Tibial artery (tissue), 4 donors: ENCODE results near the gene COA1.

Experiments
- DNase-seq, 2 donors: peaks; one replicate each; pipeline ENCODE4 v3.0.0-alpha.2; 2019
- H3K27ac ChIP-seq, 2 donors: fragments of 200-600 bp; sonication (generic) in 1 of 2; 1 replicate in 1 of 2; 2 replicates in 1 of 2; pipeline ENCODE4 v1.5.1; 2018 to 2019; ENCODE audit warnings: mild to moderate bottlenecking in 1 of 2
- H3K27me3 ChIP-seq, 2 donors: fragments of 200-600 bp; sonication (generic) in 1 of 2; one replicate each; pipeline versions ENCODE4 v1.5.1 to v1.6.0; 2016 to 2019
- H3K36me3 ChIP-seq, 3 donors: fragments of 200-600 bp; sonication (generic) in 2 of 3; one replicate each; pipeline ENCODE4 v1.5.1; 2016 to 2019; ENCODE audit warnings: mild to moderate bottlenecking in 2 of 3
- H3K4me1 ChIP-seq, 4 donors: fragments of 200-600 bp; sonication (generic) in 2 of 4; 1 replicate in 3 of 4; 2 replicates in 1 of 4; pipeline ENCODE4 v1.5.1; 2016 to 2019
- H3K4me3 ChIP-seq, 2 donors: fragments of 200-600 bp; sonication (generic) in 1 of 2; 1 replicate in 1 of 2; 2 replicates in 1 of 2; pipeline ENCODE4 v1.5.1; 2018 to 2019; ENCODE audit warnings: mild to moderate bottlenecking in 2 of 2
- H3K9me3 ChIP-seq, 3 donors: fragments of 200-600 bp; sonication (generic) in 1 of 3; one replicate each; pipeline ENCODE4 v1.5.1; 2016 to 2019
- intact Hi-C: fragments of 100-400 bp; cut with DNase I; formaldehyde crosslinking; loops from one replicate; pipeline ENCODE4 v1.15.0; 2023; ENCODE audit warnings: low total_unique reads
- TF ChIP-seq, protein P1 (sequence below), 2 experiments: fragments of 200-600 bp in 1 of 2; fragments of 450-650 bp in 1 of 2; IDR thresholded peaks; one replicate each; pipeline ENCODE4 v1.5.1; 2017 to 2019; ENCODE audit warnings: antibody characterized with exemption in 2 of 2, mild to moderate bottlenecking in 1 of 2, moderate library complexity in 1 of 2

Gene COA1

DNA sequence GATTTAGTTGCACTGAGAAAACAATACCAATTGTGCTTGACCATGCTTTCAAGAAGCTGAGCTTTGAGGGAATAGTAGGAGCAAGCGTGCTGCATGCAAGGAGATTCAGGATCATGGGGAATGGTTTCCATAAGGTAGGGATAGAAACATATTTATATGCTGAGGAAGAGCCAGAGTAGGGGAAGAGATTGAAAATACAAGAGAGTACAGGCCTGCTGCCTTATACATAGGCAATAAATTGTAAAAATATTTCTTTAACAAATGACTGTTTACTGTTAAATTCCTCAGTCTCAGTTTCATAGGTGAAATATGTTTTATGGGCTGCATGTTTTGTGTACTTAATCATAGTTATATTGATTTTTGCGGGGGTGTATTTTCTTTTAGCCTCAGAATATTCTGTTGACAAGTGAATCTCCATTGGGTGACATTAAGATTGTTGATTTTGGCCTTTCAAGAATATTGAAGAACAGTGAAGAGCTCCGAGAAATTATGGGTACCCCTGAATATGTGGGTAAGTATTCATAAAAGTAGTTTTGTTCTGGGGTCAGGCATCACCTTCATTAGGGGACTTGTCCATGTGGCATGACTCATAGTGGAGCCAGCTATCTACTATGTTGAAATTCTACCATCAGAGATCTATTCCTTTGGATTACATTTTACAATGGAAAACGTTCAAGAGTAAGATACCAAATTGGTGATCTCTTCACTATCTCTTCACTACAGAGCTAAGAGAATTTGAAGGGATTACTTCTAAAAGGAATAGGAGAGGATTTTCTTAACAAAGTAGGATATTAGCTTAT lies 109.9 kb downstream of the COA1 start:
- peaks cover 0 to 15% (median 0%) of the 10 kb centered on the region in 3 donors for H3K36me3 ChIP-seq
- intact Hi-C loops = no loop called here
- peaks cover 0 to 69% (median 22%) of the 10 kb centered on the region in 4 donors for H3K4me1 ChIP-seq
- no peaks in the 10 kb centered on the region for H3K27me3 ChIP-seq
- TF ChIP-seq, protein P1, sequence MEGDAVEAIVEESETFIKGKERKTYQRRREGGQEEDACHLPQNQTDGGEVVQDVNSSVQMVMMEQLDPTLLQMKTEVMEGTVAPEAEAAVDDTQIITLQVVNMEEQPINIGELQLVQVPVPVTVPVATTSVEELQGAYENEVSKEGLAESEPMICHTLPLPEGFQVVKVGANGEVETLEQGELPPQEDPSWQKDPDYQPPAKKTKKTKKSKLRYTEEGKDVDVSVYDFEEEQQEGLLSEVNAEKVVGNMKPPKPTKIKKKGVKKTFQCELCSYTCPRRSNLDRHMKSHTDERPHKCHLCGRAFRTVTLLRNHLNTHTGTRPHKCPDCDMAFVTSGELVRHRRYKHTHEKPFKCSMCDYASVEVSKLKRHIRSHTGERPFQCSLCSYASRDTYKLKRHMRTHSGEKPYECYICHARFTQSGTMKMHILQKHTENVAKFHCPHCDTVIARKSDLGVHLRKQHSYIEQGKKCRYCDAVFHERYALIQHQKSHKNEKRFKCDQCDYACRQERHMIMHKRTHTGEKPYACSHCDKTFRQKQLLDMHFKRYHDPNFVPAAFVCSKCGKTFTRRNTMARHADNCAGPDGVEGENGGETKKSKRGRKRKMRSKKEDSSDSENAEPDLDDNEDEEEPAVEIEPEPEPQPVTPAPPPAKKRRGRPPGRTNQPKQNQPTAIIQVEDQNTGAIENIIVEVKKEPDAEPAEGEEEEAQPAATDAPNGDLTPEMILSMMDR (IDR thresholded peaks at IDR 0.05) = no peak
- H3K27ac ChIP-seq = peak overlapping the region in 1 of 2 donors; percentile 40
- no peaks in the 10 kb centered on the region for H3K9me3 ChIP-seq
- DNase-seq = no peak
- H3K4me3 ChIP-seq = no peak overlapping the region

DNA sequence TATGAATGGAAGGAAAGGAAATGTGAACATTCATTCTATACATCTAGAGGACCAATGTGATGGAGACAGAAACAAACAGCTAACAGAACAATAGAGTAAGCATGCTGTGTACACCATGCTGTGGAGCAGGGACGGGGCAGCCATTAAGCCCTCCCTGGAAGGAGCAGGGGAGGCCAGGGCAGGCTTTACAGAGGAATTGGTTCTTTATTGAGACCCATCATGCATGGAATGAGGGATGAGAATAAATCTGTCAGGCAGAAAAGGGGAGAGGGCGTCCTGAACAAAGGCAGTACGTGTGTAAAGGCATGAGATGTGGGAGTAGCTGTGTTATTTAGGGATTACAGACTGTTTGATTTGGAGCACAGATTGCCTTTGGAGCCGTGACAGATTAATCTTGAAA lies 111.2 kb downstream of the COA1 start:
- Histone ChIP-seq H3K4me3 (no peak overlapping the region), H3K4me1 (peaks cover 0 to 69% (median 26%) of the 10 kb centered on the region in 4 donors), H3K36me3 (peaks cover 0 to 13% (median 0%) of the 10 kb centered on the region in 3 donors), H3K27ac (peak overlapping the region; percentile 40 to 63), H3K9me3 (no peaks in the 10 kb centered on the region), H3K27me3 (no peaks in the 10 kb centered on the region)
- TF ChIP-seq, protein P1 (IDR thresholded peaks at IDR 0.05) = no peak
- intact Hi-C loops = no loop called here
- no peak for DNase-seq

DNA sequence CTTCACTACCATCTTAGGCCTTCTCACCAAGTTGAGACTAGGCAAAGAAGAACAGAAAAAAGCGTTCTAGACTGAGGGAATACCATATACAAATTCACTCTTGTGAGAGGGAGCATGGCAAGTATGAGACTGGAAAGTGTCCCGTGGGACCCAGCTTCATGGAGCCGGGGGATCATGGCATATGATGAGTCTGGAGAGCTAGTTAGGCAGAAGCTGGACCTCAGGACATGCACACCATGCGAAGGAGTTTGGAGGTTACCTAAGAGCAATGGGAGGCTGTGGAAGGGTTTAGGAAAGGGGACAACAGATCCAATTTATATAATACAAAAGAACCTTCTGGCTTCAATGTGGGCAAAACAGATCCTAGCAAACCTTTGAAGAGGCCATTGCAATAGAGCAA lies 112.3 kb downstream of the COA1 start:
- Histone ChIP-seq H3K27ac (peak overlapping the region in 1 of 2 donors; percentile 63), H3K27me3 (no peaks in the 10 kb centered on the region), H3K36me3 (peaks cover 0 to 13% (median 0%) of the 10 kb centered on the region in 3 donors), H3K4me1 (peaks cover 0 to 75% (median 35%) of the 10 kb centered on the region in 4 donors), H3K4me3 (no peak overlapping the region), H3K9me3 (no peaks in the 10 kb centered on the region)
- TF ChIP-seq, protein P1 (IDR thresholded peaks at IDR 0.05) = no peak
- intact Hi-C loops = no loop called here
- no peak for DNase-seq

DNA sequence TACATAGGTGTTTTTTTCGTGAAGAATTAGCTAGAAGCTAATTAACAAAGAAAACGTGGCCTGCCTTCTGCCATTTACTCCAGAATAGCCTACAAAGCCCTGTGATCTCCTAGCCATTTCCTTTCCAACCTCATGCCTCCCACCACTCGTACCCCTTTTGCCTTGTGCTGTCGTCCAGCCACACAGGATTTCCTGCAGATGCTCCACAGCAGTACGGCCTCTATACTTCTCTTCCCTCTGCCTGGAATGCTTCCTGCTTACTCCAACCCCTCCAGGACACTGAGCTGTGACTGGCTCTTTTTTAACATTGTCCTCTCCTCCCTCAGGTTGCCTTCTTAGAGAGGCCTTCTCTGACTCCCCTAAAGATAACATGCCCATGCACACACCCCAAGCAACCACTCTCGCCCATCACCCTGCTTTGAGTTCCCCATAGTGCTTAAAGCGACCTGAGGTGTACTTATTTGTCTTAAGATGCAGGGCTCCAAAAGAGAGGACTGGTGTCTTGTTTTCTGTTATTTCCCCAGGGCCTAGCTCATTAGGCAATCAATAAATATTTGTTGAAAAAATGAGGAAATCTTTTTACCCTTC lies 113.7 kb downstream of the COA1 start:
- Histone ChIP-seq H3K27me3 (no peaks in the 10 kb centered on the region), H3K4me3 (no peak overlapping the region), H3K9me3 (no peaks in the 10 kb centered on the region), H3K4me1 (peaks cover 0 to 80% (median 43%) of the 10 kb centered on the region in 4 donors), H3K36me3 (peaks cover 0 to 8% (median 0%) of the 10 kb centered on the region in 3 donors), H3K27ac (no peak overlapping the region)
- intact Hi-C loops = no loop called here
- TF ChIP-seq, protein P1 (IDR thresholded peaks at IDR 0.05) = no peak
- no peak for DNase-seq

DNA sequence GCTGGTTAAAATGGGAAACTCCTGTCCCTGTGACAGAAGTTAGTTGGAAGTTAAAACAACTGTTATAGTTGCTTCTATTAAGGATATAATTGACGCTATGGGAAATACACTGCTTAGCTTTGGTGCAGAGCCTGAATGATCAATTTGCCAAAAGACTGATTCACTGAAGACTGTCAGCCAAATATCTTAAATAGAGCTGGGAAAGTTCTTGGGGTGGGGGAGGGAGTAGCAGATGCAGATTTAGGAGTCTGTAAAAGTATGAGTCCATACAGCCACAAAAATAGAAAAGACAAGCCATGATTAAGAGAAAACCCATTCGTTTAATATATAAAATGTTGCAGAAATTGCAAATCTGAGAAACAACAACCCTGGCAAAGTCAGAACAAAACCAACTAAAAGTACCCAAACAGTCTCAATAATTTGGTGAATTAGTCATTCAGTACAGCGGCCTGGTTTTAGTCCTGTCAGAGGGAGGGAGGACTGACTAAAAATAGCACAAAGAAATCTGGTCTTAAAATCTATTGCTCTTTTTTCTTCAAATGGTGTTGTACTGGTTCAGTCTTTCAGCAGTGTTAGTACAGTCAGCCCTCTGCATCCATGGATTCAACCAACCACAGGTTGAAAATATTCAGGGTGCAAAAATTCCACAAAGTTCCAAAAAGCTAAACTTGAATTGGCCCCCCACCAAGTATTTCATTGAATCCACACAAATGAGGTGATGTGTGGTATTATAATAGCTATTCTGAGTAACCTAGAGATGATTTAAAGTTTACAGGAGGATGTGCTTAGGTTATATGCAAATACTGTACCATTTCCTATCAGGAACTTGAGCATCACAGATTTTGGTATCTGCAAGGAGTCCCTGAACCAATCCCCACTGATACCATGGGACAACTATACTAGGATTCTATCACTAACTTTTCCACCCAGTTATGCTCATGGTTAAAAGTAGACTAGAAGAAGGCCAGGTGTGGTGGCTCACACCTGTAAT lies 116.4 kb downstream of the COA1 start:
- H3K4me3 ChIP-seq = peak overlapping the region in 1 of 2 donors; percentile 13
- intact Hi-C loops = no loop called here
- H3K27ac ChIP-seq = peak overlapping the region; percentile 67 to 68
- peaks cover 0 to 62% (median 32%) of the 10 kb centered on the region in 4 donors for H3K4me1 ChIP-seq
- no peak for DNase-seq
- H3K36me3 ChIP-seq = peaks cover 9 to 22% (median 9%) of the 10 kb centered on the region in 3 donors
- TF ChIP-seq, protein P1 (IDR thresholded peaks at IDR 0.05) = no peak
- no peaks in the 10 kb centered on the region for H3K27me3 ChIP-seq
- H3K9me3 ChIP-seq = no peaks in the 10 kb centered on the region
